K562 (cell line): Measurements from ENCODE around the gene TMSB15B. TPM values are rescaled to one million over a fixed set of nuclear protein-coding genes. Genes with fewer than 3 reads are reported as not detected.

ENCODE experiments used
- ATAC-seq: fragments of 200-7000 bp; cut with Tn5 transposase; 3 replicates; pipeline ENCODE4 v1.9.1; 2020; ENCODE audit warnings: moderate library complexity
- BruUV-seq: library from RNA; stranded (reverse); fragments of 400-500 nt; replicated peaks from 2 replicates; lab custom pipeline; 2021; lab: Mats Ljungman, UMichigan
- CTCF ChIA-PET: fragments of 300-600 bp; formaldehyde crosslinking; extraction: SDS; loops from one replicate; lab custom pipeline; 2021; ENCODE audit warnings: low intra/inter-chr PET ratio; lab: Yijun Ruan, JAX
- POLR2A ChIA-PET: fragments of 300-600, 350-650 bp; sonication (Branson Sonifier 250); formaldehyde crosslinking; extraction: SDS; loops from one replicate; lab custom pipeline; 2021; ENCODE audit warnings: antibody characterized with exemption, inconsistent platforms; lab: Yijun Ruan, JAX
- DNase-seq, 4 experiments: peaks; one replicate each; pipeline versions ENCODE4 v3.0.0 to v3.0.0-alpha.2; 2011 to 2018; ENCODE audit warnings: low spot score in 3 of 4, mixed read lengths in 3 of 4; ENCODE audit errors: extremely low read depth in 1 of 4
- FAIRE-seq: peaks from 2 replicates; lab custom pipeline; 2011; peaks lifted over from hg19 to GRCh38; lab: Jason Lieb, UNC
- H2AFZ ChIP-seq: 2 replicates; pipeline ENCODE4 v1.6.0; 2011; ENCODE audit warnings: low read depth, low read length, control low read depth, inconsistent platforms
- H3K27ac ChIP-seq: fragments of 200-600 bp; 3 replicates; pipeline ENCODE4 v1.8.0; 2011; ENCODE audit warnings: low read depth, mild to moderate bottlenecking, control low read depth, inconsistent platforms, low read length, moderate library complexity, mixed read lengths; ENCODE audit errors: extremely low read depth
- H3K27me3 ChIP-seq, 2 experiments: fragments of 300-600 bp in 1 of 2; 2 replicates in 1 of 2; 3 replicates in 1 of 2; pipeline versions ENCODE4 v1.6.0 to v1.8.0; 2011; ENCODE audit warnings: inconsistent platforms in 2 of 2, low read length in 2 of 2, mild to moderate bottlenecking in 1 of 2, mixed read lengths in 1 of 2, moderate library complexity in 1 of 2; ENCODE audit not compliant: control insufficient read depth in 2 of 2, insufficient read depth in 2 of 2
- H3K36me3 ChIP-seq: fragments of 300-600 bp; 3 replicates; pipeline ENCODE4 v1.8.0; 2011; ENCODE audit warnings: mild to moderate bottlenecking, low read length, inconsistent platforms; ENCODE audit not compliant: control insufficient read depth, insufficient read depth
- H3K4me1 ChIP-seq, 2 experiments: fragments of 200-600 bp in 1 of 2; replicated peaks in 1 of 2; 2 replicates in 1 of 2; 3 replicates in 1 of 2; pipeline versions ENCODE4 v1.5.1 to v1.8.0; 2011; ENCODE audit warnings: inconsistent platforms in 2 of 2, low read length in 2 of 2, mild to moderate bottlenecking in 1 of 2, mixed read lengths in 1 of 2, moderate library complexity in 1 of 2; ENCODE audit not compliant: control insufficient read depth in 2 of 2, insufficient read depth in 2 of 2
- H3K4me2 ChIP-seq: 2 replicates; pipeline ENCODE4 v1.6.1; 2011; ENCODE audit warnings: low read length, control low read depth, inconsistent platforms, mixed read lengths; ENCODE audit not compliant: insufficient read depth
- H3K4me3 ChIP-seq: fragments of 200-600 bp; sonication (generic), shearing (Covaris generic); 2 replicates; pipeline ENCODE4 v1.5.1; 2016; ENCODE audit warnings: control low read depth, inconsistent platforms
- H3K79me2 ChIP-seq: fragments of 200-600 bp; 3 replicates; pipeline ENCODE4 v1.8.0; 2011; ENCODE audit warnings: low read length, inconsistent platforms; ENCODE audit not compliant: control insufficient read depth, insufficient read depth
- H3K9ac ChIP-seq, 2 experiments: 2 replicates each; pipeline versions ENCODE4 v1.6.0 to v1.6.1; 2011; ENCODE audit warnings: low read depth in 2 of 2, low read length in 2 of 2, control low read depth in 1 of 2, inconsistent platforms in 1 of 2, mild to moderate bottlenecking in 1 of 2, mixed read lengths in 1 of 2; ENCODE audit not compliant: insufficient read depth in 1 of 2
- H3K9me1 ChIP-seq: one replicate; pipeline ENCODE4 v1.6.0; 2011; ENCODE audit warnings: inconsistent platforms, mild to moderate bottlenecking, low read length, moderate library complexity; ENCODE audit not compliant: control insufficient read depth, insufficient read depth
- H3K9me3 ChIP-seq: replicated peaks from 2 replicates; pipeline ENCODE4 v1.5.1; 2011; ENCODE audit warnings: low read depth, low read length, inconsistent platforms; ENCODE audit not compliant: control insufficient read depth, insufficient read depth
- H4K20me1 ChIP-seq: replicated peaks from 2 replicates; pipeline ENCODE4 v1.6.1; 2011; ENCODE audit warnings: low read length, inconsistent platforms, mixed read lengths; ENCODE audit not compliant: control insufficient read depth, insufficient read depth
- DACH1 ChIP-seq: fragments of 450-650 bp; IDR thresholded peaks from 2 replicates; pipeline ENCODE4 v1.6.1; 2018; ENCODE audit not compliant: partially characterized antibody
- HOMEZ ChIP-seq: fragments of 250-450 bp; sonication (Bioruptor Pico); IDR thresholded peaks from 2 replicates; pipeline ENCODE4 v1.4.0; 2020; ENCODE audit warnings: mild to moderate bottlenecking, moderate library complexity
- NCOA4 ChIP-seq: fragments of 450-650 bp; IDR thresholded peaks from 2 replicates; pipeline ENCODE4 v1.6.1; 2018; ENCODE audit warnings: mild to moderate bottlenecking; ENCODE audit not compliant: partially characterized antibody
- ZNF407 ChIP-seq: fragments of 450-650 bp; IDR thresholded peaks from 2 replicates; pipeline ENCODE4 v1.6.1; 2016; ENCODE audit warnings: low read depth
- WGBS: fragments of 100-300 bp; shearing (Covaris generic); methylation state at CpG from one replicate; pipeline ENCODE4 v1.1.6; 2016; ENCODE audit warnings: low coverage, mixed read lengths; ENCODE audit not compliant: insufficient coverage; ENCODE audit errors: missing lambda C conversion rate; 5-methylcytosine and 5-hydroxymethylcytosine counted together
- in situ Hi-C: fragments of 300-500 bp; cut with MboI; formaldehyde crosslinking; loops from 4 replicates; pipeline ENCODE4 v1.15.0; 2018; ENCODE audit warnings: inconsistent platforms, mixed read lengths
- intact Hi-C: fragments of 100-400 bp; cut with micrococcal nuclease; formaldehyde crosslinking; loops from 2 replicates; pipeline ENCODE4 v1.14.2; 2022
- polyA plus RNA-seq, 8 experiments: library from polyadenylated mRNA; depleted of rRNA in 4 of 8; stranded (reverse) in 5 of 8; unstranded in 3 of 8; fragments of >200 nt; fragmentation: Nextera tagmentation in 2 of 8; fragmentation: Illumina TruSeq in 1 of 8; extraction: Ambion mirVana in 2 of 8; extraction: Trizol in 1 of 8; gene quantifications; 2 replicates each; pipeline versions ENCODE4 v1.2.1 to v1.2.3, GENCODE V29; 2011 to 2014; ENCODE audit warnings: inconsistent platforms in 1 of 8, missing spikeins in 1 of 8
- total RNA-seq, 7 experiments: library from RNA; depleted of rRNA in 6 of 7; stranded (reverse); fragments of >200 nt in 6 of 7; fragmentation: Illumina TruSeq in 2 of 7; extraction: Trizol in 2 of 7; gene quantifications; 2 replicates each; pipeline versions ENCODE4 v1.2.1 to v1.2.3, GENCODE V29; 2011 to 2021; ENCODE audit warnings: low replicate concordance in 1 of 7

TMSB15B gene
- total and polyA plus RNA-seq, 9 of the 15 experiments (the other 6 are each of a cell fraction or from before 2014, with no cell fraction given), result 0.05 to 0.77 (median 0.32) TPM; not detected in 4

GRCh38 chrX:104013158-104013557, 50.7 kb downstream of the TMSB15B start:
- intact Hi-C loops (no loop called here), in situ Hi-C loops (no loop called here)
- Histone ChIP-seq H3K27ac (no peak overlapping the region), H3K9ac (no peak overlapping the region), H3K27me3 (no peaks in the 10 kb centered on the region), H4K20me1 (no peaks in the 10 kb centered on the region), H3K9me1 (no peaks in the 10 kb centered on the region), H3K4me2 (no peak overlapping the region; the same call in 1 of the 2 replicates), H3K36me3 (no peaks in the 10 kb centered on the region), H3K79me2 (no peaks in the 10 kb centered on the region), H2AFZ (no peak overlapping the region), H3K9me3 (no peaks in the 10 kb centered on the region), H3K4me3 (no peak overlapping the region), H3K4me1 (peaks cover 0 to 4% of the 10 kb centered on the region in 2 experiments; a peak in 1 of 5 replicates)
- WGBS, result 21% methylated on average over 16 of the region's 24 CpGs
- CTCF ChIA-PET, result no interaction called here
- POLR2A ChIA-PET, result no interaction called here
- no peak for TF ChIP-seq DACH1
- TF ChIP-seq NCOA4, result no peak
- TF ChIP-seq HOMEZ (CRISPR knock-in tag), result no peak
- TF ChIP-seq ZNF407, result no peak
- DNase-seq, result no peak
- no TSS peak for BruUV-seq
- ATAC-seq, result no peak
- FAIRE-seq, result no peak
